NCI-H1105 (cell line): ENCODE measurements around the gene APOC1.

Experiments used
- DNase-seq: peaks from one replicate; lab custom pipeline; 2025; lab: John Stamatoyannopoulos, UW

APOC1 gene

GRCh38 chr19:44955505-44956439 lies 41.4 kb downstream of the APOC1 start:
- DNase-seq = no peak

- no peak for DNase-seq
Measured at GRCh38 chr19:44957526-44957925, 43.1 kb downstream of the APOC1 start.

GRCh38 chr19:44958090-44958489 lies 43.7 kb downstream of the APOC1 start:
- no peak for DNase-seq

GRCh38 chr19:44959691-44960090 lies 45.3 kb downstream of the APOC1 start:
- DNase-seq = no peak

- DNase-seq = no peak
Measured at GRCh38 chr19:44960906-44961728, 46.7 kb downstream of the APOC1 start.

GRCh38 chr19:44961821-44962220 lies 47.4 kb downstream of the APOC1 start:
- DNase-seq = no peak

- no peak for DNase-seq
Measured at GRCh38 chr19:44968118-44968517, 53.7 kb downstream of the APOC1 start.

GRCh38 chr19:44968670-44969069 lies 54.3 kb downstream of the APOC1 start:
- no peak for DNase-seq
